Endothelial cell of umbilical vein (primary cell): ENCODE data around the gene SEC62. TPM values are rescaled to one million over a fixed set of nuclear protein-coding genes. Genes with fewer than 3 reads are reported as not detected.

Experiments used
- BruUV-seq: library from RNA; stranded (reverse); fragments of 400-500 nt; replicated peaks from 2 replicates; lab custom pipeline; 2021; lab: Mats Ljungman, UMichigan
- CTCF ChIA-PET: fragments of 300-600, 350-600 bp; sonication (Branson Sonifier 250); formaldehyde crosslinking; loops from one replicate; lab custom pipeline; 2021; ENCODE audit warnings: antibody characterized with exemption, inconsistent platforms; lab: Charles Lee
- POLR2A ChIA-PET: fragments of 300-600, 350-600 bp; sonication (Branson Sonifier 250); formaldehyde crosslinking; loops from one replicate; lab custom pipeline; 2021; ENCODE audit warnings: antibody characterized with exemption, inconsistent platforms; lab: Charles Lee
- DNase-seq: peaks from one replicate; pipeline ENCODE4 v3.0.0-alpha.2; 2011; ENCODE audit warnings: low read depth, low spot score
- FAIRE-seq: peaks from 2 replicates; lab custom pipeline; 2011; peaks lifted over from hg19 to GRCh38; lab: Jason Lieb, UNC
- H2AFZ ChIP-seq: 2 replicates; pipeline ENCODE4 v1.6.0; 2012; ENCODE audit warnings: low read depth, low read length, control low read depth, inconsistent platforms
- H3K27ac ChIP-seq: 2 replicates; pipeline ENCODE4 v1.5.1; 2011; ENCODE audit warnings: low read depth, mild to moderate bottlenecking, control low read depth, low read length, moderate library complexity; ENCODE audit not compliant: insufficient read depth
- H3K27me3 ChIP-seq, 2 experiments: 2 replicates each; pipeline versions ENCODE4 v1.6.0 to v1.6.1; 2011; ENCODE audit warnings: low read length in 2 of 2, mixed read lengths in 1 of 2; ENCODE audit not compliant: control insufficient read depth in 2 of 2, insufficient read depth in 2 of 2
- H3K36me3 ChIP-seq, 2 experiments: 2 replicates in 1 of 2; 3 replicates in 1 of 2; pipeline ENCODE4 v1.5.1; 2011; ENCODE audit warnings: low read length in 2 of 2, mild to moderate bottlenecking in 1 of 2, moderate library complexity in 1 of 2; ENCODE audit not compliant: control insufficient read depth in 2 of 2, insufficient read depth in 2 of 2; ENCODE audit errors: extremely low read depth in 1 of 2
- H3K4me1 ChIP-seq: 3 replicates; pipeline ENCODE4 v1.5.1; 2011; ENCODE audit warnings: mild to moderate bottlenecking, low read length; ENCODE audit not compliant: control insufficient read depth, insufficient read depth; ENCODE audit errors: extremely low read depth
- H3K4me2 ChIP-seq: 2 replicates; pipeline ENCODE4 v1.6.1; 2011; ENCODE audit warnings: low read length, control low read depth, mixed read lengths; ENCODE audit not compliant: insufficient read depth
- H3K4me3 ChIP-seq, 3 experiments: fragments of 200-600 bp in 1 of 3; sonication (generic), shearing (Covaris generic) in 1 of 3; replicated peaks in 1 of 3; 2 replicates each; pipeline ENCODE4 v1.5.1; 2011 to 2016; ENCODE audit warnings: control low read depth in 3 of 3, low read length in 3 of 3, mild to moderate bottlenecking in 2 of 3, inconsistent platforms in 1 of 3, low read depth in 1 of 3, moderate library complexity in 1 of 3; ENCODE audit not compliant: insufficient read depth in 1 of 3
- H3K79me2 ChIP-seq: 2 replicates; pipeline ENCODE4 v1.6.0; 2012; ENCODE audit warnings: low read length, inconsistent platforms; ENCODE audit not compliant: control insufficient read depth, insufficient read depth
- H3K9ac ChIP-seq: replicated peaks from 2 replicates; pipeline ENCODE3; 2011; ENCODE audit warnings: low read length, control low read depth; ENCODE audit not compliant: insufficient read depth; ENCODE audit errors: extremely low read depth
- H3K9me1 ChIP-seq: replicated peaks from 3 replicates; pipeline ENCODE4 v1.6.0; 2011; ENCODE audit warnings: mild to moderate bottlenecking, low read length; ENCODE audit not compliant: control insufficient read depth, insufficient read depth; ENCODE audit errors: extremely low read depth
- H3K9me3 ChIP-seq: replicated peaks from 2 replicates; pipeline ENCODE4 v1.5.1; 2012; ENCODE audit warnings: low read length, inconsistent platforms; ENCODE audit not compliant: control insufficient read depth, insufficient read depth
- H4K20me1 ChIP-seq: replicated peaks from 2 replicates; pipeline ENCODE3; 2011; ENCODE audit warnings: mild to moderate bottlenecking, low read length; ENCODE audit not compliant: control insufficient read depth, insufficient read depth; ENCODE audit errors: extremely low read depth
- CTCF ChIP-seq, 2 donors: IDR thresholded peaks; 1 replicate in 1 of 2; 2 replicates in 1 of 2; pipeline ENCODE4 v1.5.1; 2011; ENCODE audit warnings: low read length in 2 of 2, mild to moderate bottlenecking in 2 of 2, moderate library complexity in 2 of 2, control low read depth in 1 of 2, inconsistent platforms in 1 of 2, low read depth in 1 of 2; ENCODE audit not compliant: insufficient read depth in 1 of 2; ENCODE audit errors: extremely low read depth in 1 of 2
- EZH2 ChIP-seq: IDR thresholded peaks from 2 replicates; pipeline ENCODE4 v1.6.1; 2012; ENCODE audit warnings: borderline replicate concordance, low read depth, mild to moderate bottlenecking, moderate library complexity, low read length, inconsistent platforms; ENCODE audit not compliant: severe bottlenecking
- FOS ChIP-seq: IDR thresholded peaks from 2 replicates; pipeline ENCODE4 v1.6.1; 2011; ENCODE audit warnings: mild to moderate bottlenecking, low read length, moderate library complexity, borderline replicate concordance; ENCODE audit not compliant: insufficient read depth
- MYC ChIP-seq: IDR thresholded peaks from one replicate; pipeline ENCODE4 v1.6.1; 2011; ENCODE audit warnings: mild to moderate bottlenecking, low read depth, low read length
- POLR2A ChIP-seq: IDR thresholded peaks from 2 replicates; pipeline ENCODE4 v1.6.1; 2012; ENCODE audit warnings: low read depth, mild to moderate bottlenecking, control low read depth, low read length
- POLR2AphosphoS5 ChIP-seq: IDR thresholded peaks from 2 replicates; pipeline ENCODE4 v1.6.1; 2012; ENCODE audit warnings: low read depth, mild to moderate bottlenecking, control low read depth, low read length, moderate library complexity; ENCODE audit not compliant: insufficient read depth
- dilution Hi-C: fragments of 300-500 bp; cut with MboI; formaldehyde crosslinking; loops from one replicate; pipeline ENCODE4 v1.15.0; 2019; ENCODE audit warnings: low sequenced_read_pairs; ENCODE audit not compliant: extremely low pct_ligation_motif_present
- intact Hi-C: fragments of 100-400 bp; cut with micrococcal nuclease; formaldehyde crosslinking; loops from one replicate; pipeline ENCODE4 v1.10.0; 2022
- polyA plus RNA-seq, 4 experiments: library from polyadenylated mRNA; depleted of rRNA in 3 of 4; stranded (reverse) in 3 of 4; unstranded in 1 of 4; fragments of >200 nt; gene quantifications; 2 replicates each; pipeline versions ENCODE4 v1.2.1 to v1.2.3, GENCODE V29; 2011 to 2012; ENCODE audit warnings: missing spikeins in 1 of 4
- total RNA-seq: library from RNA; stranded (reverse); gene quantifications from 2 replicates; pipeline ENCODE4 v1.2.3, GENCODE V29; 2021

SEC62 gene
- total and polyA plus RNA-seq, 2 donors (not counting 3 experiments of a cell fraction or from before 2014, with no cell fraction given): 90.7 to 90.8 TPM

- CTCF ChIA-PET: interaction anchor here (1.2 kb wide), 1 partner anchor 27 kb away, joined by 4 read pairs; no protein-coding TSS in a partner anchor
- H3K36me3 ChIP-seq: peaks cover 4 to 13% of the 10 kb centered on the region in 2 experiments
- H3K9me1 ChIP-seq: no peaks in the 10 kb centered on the region
- H4K20me1 ChIP-seq: no peaks in the 10 kb centered on the region
- intact Hi-C loops: no loop called here
- POLR2A ChIA-PET: no interaction called here
- H3K27ac ChIP-seq: no peak overlapping the region
- dilution Hi-C loops: no loop called here
- H2AFZ ChIP-seq: no peak overlapping the region
- FAIRE-seq (no peak), DNase-seq (no peak)
- no peaks in the 10 kb centered on the region for H3K27me3 ChIP-seq
- no peak overlapping the region for H3K4me2 ChIP-seq
- H3K4me1 ChIP-seq: no peaks in the 10 kb centered on the region
- no peaks in the 10 kb centered on the region for H3K9me3 ChIP-seq
- H3K9ac ChIP-seq: no peak overlapping the region
- BruUV-seq: no TSS peak
- H3K79me2 ChIP-seq: no peaks in the 10 kb centered on the region
- H3K4me3 ChIP-seq: no peak overlapping the region
- TF ChIP-seq MYC (no peak), EZH2 (no peak), FOS (no peak), CTCF (IDR thresholded peaks at IDR 0.05; ENCODE audit: extremely low read depth in 1 of 2, insufficient read depth in 1 of 2, low read depth in 1 of 2, low read length in 2 of 2) (no peak), POLR2A (no peak)
Observed at GRCh38 chr3:169993761-169994160, 27.2 kb downstream of the SEC62 start.

GRCh38 chr3:169996063-169996462 is 29.5 kb downstream of the SEC62 start:
- H3K4me1 ChIP-seq: no peaks in the 10 kb centered on the region
- ChIA-PET CTCF (interaction anchor here (1.0 kb wide), 1 partner anchor 11 kb away, joined by 3 read pairs; no protein-coding TSS in a partner anchor), POLR2A (interaction anchor here (0.6 kb wide), 1 partner anchor 28 kb away, joined by 3 read pairs; no protein-coding TSS in a partner anchor)
- dilution Hi-C loops: no loop called here
- H3K36me3 ChIP-seq: peaks cover 4 to 13% of the 10 kb centered on the region in 2 experiments
- no peak overlapping the region for H3K4me3 ChIP-seq
- no peaks in the 10 kb centered on the region for H3K79me2 ChIP-seq
- H2AFZ ChIP-seq: no peak overlapping the region
- BruUV-seq: no TSS peak
- H3K4me2 ChIP-seq: no peak overlapping the region
- no peak for DNase-seq
- no peak for TF ChIP-seq CTCF (IDR thresholded peaks at IDR 0.05; ENCODE audit: extremely low read depth in 1 of 2, insufficient read depth in 1 of 2, low read depth in 1 of 2, low read length in 2 of 2)
- no peak for TF ChIP-seq EZH2
- TF ChIP-seq POLR2AphosphoS5: no peak
- H3K9ac ChIP-seq: no peak overlapping the region
- H3K27ac ChIP-seq: no peak overlapping the region
- H3K9me1 ChIP-seq: no peaks in the 10 kb centered on the region
- H3K27me3 ChIP-seq: no peaks in the 10 kb centered on the region
- H3K9me3 ChIP-seq: no peaks in the 10 kb centered on the region
- H4K20me1 ChIP-seq: no peaks in the 10 kb centered on the region
- no peak for FAIRE-seq
- intact Hi-C loops: no loop called here
